ENCODE results near the gene HS2ST1. TPM values are rescaled to one million over a fixed set of nuclear protein-coding genes. Genes with fewer than 3 reads are reported as not detected.

Gene HS2ST1
- total RNA-seq, 3 donors from 2014 or later (not counting 1 experiment from before 2014, with no cell fraction given), result 12.5 to 18.4 (median 14.3) TPM

- no peaks in the 10 kb centered on the region for H3K4me1 ChIP-seq (ENCODE audit: control insufficient read depth, insufficient read depth, low read length)
- no peaks in the 10 kb centered on the region for H3K9me3 ChIP-seq (ENCODE audit: control insufficient read depth, insufficient read depth, low read length)
- Mint-ChIP-seq H3K36me3 (no peaks in the 10 kb centered on the region), H3K4me1 (peaks cover 0 to 5% of the 10 kb centered on the region in 2 donors), H3K27ac (no peak overlapping the region), H3K9me3 (no peaks in the 10 kb centered on the region), H3K27me3 (ENCODE audit: low read depth in 2 of 2) (no peaks in the 10 kb centered on the region), H3K4me3 (no peak overlapping the region)
- H3K36me3 ChIP-seq (ENCODE audit: control insufficient read depth, insufficient read depth, low read length), result no peaks in the 10 kb centered on the region
- TF ChIP-seq, protein P1, sequence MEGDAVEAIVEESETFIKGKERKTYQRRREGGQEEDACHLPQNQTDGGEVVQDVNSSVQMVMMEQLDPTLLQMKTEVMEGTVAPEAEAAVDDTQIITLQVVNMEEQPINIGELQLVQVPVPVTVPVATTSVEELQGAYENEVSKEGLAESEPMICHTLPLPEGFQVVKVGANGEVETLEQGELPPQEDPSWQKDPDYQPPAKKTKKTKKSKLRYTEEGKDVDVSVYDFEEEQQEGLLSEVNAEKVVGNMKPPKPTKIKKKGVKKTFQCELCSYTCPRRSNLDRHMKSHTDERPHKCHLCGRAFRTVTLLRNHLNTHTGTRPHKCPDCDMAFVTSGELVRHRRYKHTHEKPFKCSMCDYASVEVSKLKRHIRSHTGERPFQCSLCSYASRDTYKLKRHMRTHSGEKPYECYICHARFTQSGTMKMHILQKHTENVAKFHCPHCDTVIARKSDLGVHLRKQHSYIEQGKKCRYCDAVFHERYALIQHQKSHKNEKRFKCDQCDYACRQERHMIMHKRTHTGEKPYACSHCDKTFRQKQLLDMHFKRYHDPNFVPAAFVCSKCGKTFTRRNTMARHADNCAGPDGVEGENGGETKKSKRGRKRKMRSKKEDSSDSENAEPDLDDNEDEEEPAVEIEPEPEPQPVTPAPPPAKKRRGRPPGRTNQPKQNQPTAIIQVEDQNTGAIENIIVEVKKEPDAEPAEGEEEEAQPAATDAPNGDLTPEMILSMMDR (IDR thresholded peaks at IDR 0.05), result no peak
- H3K27me3 ChIP-seq (ENCODE audit: control insufficient read depth, insufficient read depth, low read length), result no peaks in the 10 kb centered on the region
- WGBS (ENCODE audit: insufficient coverage), result 100% methylated on average over 1 of the region's 3 CpGs
- intact Hi-C loops (cut with micrococcal nuclease), result no loop called here
- no peak for ATAC-seq
- DNase-seq, result no peak
- no peak overlapping the region for H3K27ac ChIP-seq (ENCODE audit: low read length)
- no peak overlapping the region for H3K4me3 ChIP-seq (ENCODE audit: low read length)
Measured at GRCh38 chr1:86971778-86972177, 57.3 kb downstream of the HS2ST1 start.

- no peaks in the 10 kb centered on the region for H3K36me3 ChIP-seq (ENCODE audit: control insufficient read depth, insufficient read depth, low read length)
- Mint-ChIP-seq H3K27me3 (ENCODE audit: low read depth in 2 of 2) (no peaks in the 10 kb centered on the region), H3K9me3 (no peaks in the 10 kb centered on the region), H3K4me3 (no peak overlapping the region), H3K27ac (no peak overlapping the region), H3K4me1 (peaks cover 3 to 5% of the 10 kb centered on the region in 2 donors), H3K36me3 (no peaks in the 10 kb centered on the region)
- no peaks in the 10 kb centered on the region for H3K4me1 ChIP-seq (ENCODE audit: control insufficient read depth, insufficient read depth, low read length)
- H3K4me3 ChIP-seq (ENCODE audit: low read length), result no peak overlapping the region
- WGBS (ENCODE audit: insufficient coverage), result 100% methylated on average over 1 of the region's 2 CpGs
- no peaks in the 10 kb centered on the region for H3K27me3 ChIP-seq (ENCODE audit: control insufficient read depth, insufficient read depth, low read length)
- DNase-seq (no peak), ATAC-seq (no peak)
- TF ChIP-seq, protein P1 (IDR thresholded peaks at IDR 0.05), result no peak
- intact Hi-C loops (cut with micrococcal nuclease), result no loop called here
- no peak overlapping the region for H3K27ac ChIP-seq (ENCODE audit: low read length)
- no peaks in the 10 kb centered on the region for H3K9me3 ChIP-seq (ENCODE audit: control insufficient read depth, insufficient read depth, low read length)
Measured at GRCh38 chr1:86972262-86972661, 57.8 kb downstream of the HS2ST1 start.

DNA sequence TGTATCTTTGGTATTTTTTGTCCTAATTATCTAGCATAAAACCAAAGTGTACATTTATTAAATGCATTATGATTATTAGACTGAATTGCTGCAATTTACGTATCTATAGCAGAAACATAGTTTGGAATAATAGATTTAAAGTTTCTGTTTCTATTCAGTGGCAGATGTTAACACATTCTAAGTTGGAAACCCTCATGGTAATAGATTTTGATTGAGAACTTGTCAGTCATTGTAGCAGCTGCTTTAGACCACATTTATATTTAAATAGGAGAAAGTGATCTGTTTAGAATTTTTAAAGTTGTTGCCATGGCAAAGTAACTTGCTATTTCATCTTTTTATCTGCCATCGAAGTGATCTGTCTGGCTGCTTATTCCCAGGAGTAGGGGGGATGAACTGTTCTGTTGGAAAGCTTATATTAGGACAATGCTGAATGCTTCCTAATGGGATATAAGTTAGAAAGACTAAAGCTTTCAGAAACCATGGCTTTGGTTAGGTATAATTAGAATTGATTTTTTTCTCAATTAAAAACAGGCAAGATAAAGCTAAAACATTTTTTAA lies 61.6 kb downstream of the HS2ST1 start:
- Mint-ChIP-seq H3K27ac (no peak overlapping the region), H3K9me3 (no peaks in the 10 kb centered on the region), H3K36me3 (no peaks in the 10 kb centered on the region), H3K4me1 (peaks cover 5 to 9% of the 10 kb centered on the region in 2 donors), H3K4me3 (no peak overlapping the region), H3K27me3 (ENCODE audit: low read depth in 2 of 2) (no peaks in the 10 kb centered on the region)
- no peaks in the 10 kb centered on the region for H3K36me3 ChIP-seq (ENCODE audit: control insufficient read depth, insufficient read depth, low read length)
- 85% methylated on average over 2 of the region's 2 CpGs for WGBS (ENCODE audit: insufficient coverage)
- H3K4me3 ChIP-seq (ENCODE audit: low read length), result no peak overlapping the region
- no peak overlapping the region for H3K27ac ChIP-seq (ENCODE audit: low read length)
- intact Hi-C loops (cut with micrococcal nuclease), result no loop called here
- TF ChIP-seq, protein P1 (IDR thresholded peaks at IDR 0.05), result no peak
- ATAC-seq (no peak), DNase-seq (no peak)
- no peaks in the 10 kb centered on the region for H3K27me3 ChIP-seq (ENCODE audit: control insufficient read depth, insufficient read depth, low read length)
- no peaks in the 10 kb centered on the region for H3K4me1 ChIP-seq (ENCODE audit: control insufficient read depth, insufficient read depth, low read length)
- no peaks in the 10 kb centered on the region for H3K9me3 ChIP-seq (ENCODE audit: control insufficient read depth, insufficient read depth, low read length)

GRCh38 chr1:86976664-86977063 lies 62.2 kb downstream of the HS2ST1 start:
- Histone ChIP-seq H3K27ac (ENCODE audit: low read length) (no peak overlapping the region), H3K4me1 (ENCODE audit: control insufficient read depth, insufficient read depth, low read length) (no peaks in the 10 kb centered on the region), H3K36me3 (ENCODE audit: control insufficient read depth, insufficient read depth, low read length) (no peaks in the 10 kb centered on the region), H3K4me3 (ENCODE audit: low read length) (no peak overlapping the region), H3K27me3 (ENCODE audit: control insufficient read depth, insufficient read depth, low read length) (no peaks in the 10 kb centered on the region), H3K9me3 (ENCODE audit: control insufficient read depth, insufficient read depth, low read length) (no peaks in the 10 kb centered on the region)
- no peaks in the 10 kb centered on the region for H3K36me3 Mint-ChIP-seq
- no peaks in the 10 kb centered on the region for H3K9me3 Mint-ChIP-seq
- no peaks in the 10 kb centered on the region for H3K27me3 Mint-ChIP-seq (ENCODE audit: low read depth in 2 of 2)
- ATAC-seq, result no peak
- H3K4me1 Mint-ChIP-seq, result peaks cover 5 to 9% of the 10 kb centered on the region in 2 donors
- TF ChIP-seq, protein P1 (IDR thresholded peaks at IDR 0.05), result no peak
- H3K27ac Mint-ChIP-seq, result no peak overlapping the region
- intact Hi-C loops (cut with micrococcal nuclease), result no loop called here
- no peak for DNase-seq
- no peak overlapping the region for H3K4me3 Mint-ChIP-seq
